MCF 10A (cell line): ENCODE measurements around the gene RAB43. TPM values are rescaled to one million over a fixed set of nuclear protein-coding genes. Genes with fewer than 3 reads are reported as not detected.
"Not testable (repeated sequence)": the region's sequence is repeated elsewhere in the genome, so short reads cannot be mapped to it uniquely, and the experiment has no call there.

Source experiments
- BruUV-seq: library from RNA; stranded (reverse); fragments of 400-500 nt; replicated peaks from 2 replicates; lab custom pipeline; 2021; lab: Mats Ljungman, UMichigan
- CTCF ChIA-PET: fragments of 300-600 bp; sonication (Branson Sonifier 250); formaldehyde crosslinking; extraction: SDS; loops from one replicate; lab custom pipeline; 2021; ENCODE audit warnings: antibody characterized with exemption, inconsistent platforms; lab: Yijun Ruan, JAX
- POLR2A ChIA-PET: fragments of 300-600, 350-650 bp; sonication (Branson Sonifier 250); formaldehyde crosslinking; extraction: SDS; loops from one replicate; lab custom pipeline; 2020; ENCODE audit warnings: antibody characterized with exemption, inconsistent platforms; lab: Yijun Ruan, JAX
- DNase-seq: peaks from one replicate; pipeline ENCODE4 v3.0.0-alpha.2; 2018; ENCODE audit not compliant: unreplicated experiment
- H3K27ac Mint-ChIP-seq: one replicate; pipeline ENCODE4 v1.8.0; 2022; ENCODE audit warnings: mild to moderate bottlenecking, low read depth, mixed read lengths; ENCODE audit not compliant: unreplicated experiment
- H3K27me3 Mint-ChIP-seq: one replicate; pipeline ENCODE4 v1.8.0; 2022; ENCODE audit warnings: mixed read lengths; ENCODE audit not compliant: insufficient read depth, unreplicated experiment
- H3K36me3 Mint-ChIP-seq: one replicate; pipeline ENCODE4 v1.8.0; 2022; ENCODE audit warnings: mild to moderate bottlenecking, moderate library complexity, mixed read lengths; ENCODE audit not compliant: insufficient read depth, unreplicated experiment
- H3K4me1 Mint-ChIP-seq: one replicate; pipeline ENCODE4 v1.8.0; 2022; ENCODE audit warnings: mixed read lengths; ENCODE audit not compliant: insufficient read depth, unreplicated experiment
- H3K4me3 Mint-ChIP-seq: one replicate; pipeline ENCODE4 v1.8.0; 2022; ENCODE audit warnings: mild to moderate bottlenecking, moderate library complexity, mixed read lengths; ENCODE audit not compliant: unreplicated experiment
- H3K9me3 Mint-ChIP-seq: one replicate; pipeline ENCODE4 v1.8.0; 2022; ENCODE audit warnings: mixed read lengths; ENCODE audit not compliant: unreplicated experiment
- CTCF ChIP-seq: fragments of 200-600 bp; IDR thresholded peaks from one replicate; pipeline ENCODE4 v1.8.0; 2022; ENCODE audit warnings: antibody characterized with exemption, mild to moderate bottlenecking; ENCODE audit not compliant: unreplicated experiment
- intact Hi-C: fragments of 100-400 bp; cut with micrococcal nuclease; formaldehyde crosslinking; loops from 2 replicates; pipeline ENCODE4 v1.14.1; 2022
- total RNA-seq: library from RNA; stranded (reverse); gene quantifications from 2 replicates; pipeline ENCODE4 v1.2.3, GENCODE V29; 2022

The RAB43 gene
- total RNA-seq, 1 experiment from 2014 or later = 18.9 TPM

GRCh38 chr3:129103296-129103695 is 18.3 kb downstream of the RAB43 start:
- CTCF ChIA-PET = interaction anchor here (0.6 to 1.2 kb wide), 3 partner anchors 133 to 703 kb away, joined by 3 read pairs; no protein-coding TSS in a partner anchor
- no peak for DNase-seq

GRCh38 chr3:129101370-129102138 is 20.1 kb downstream of the RAB43 start:
- no peak overlapping the region for H3K4me3 Mint-ChIP-seq
- H3K9me3 Mint-ChIP-seq = no peaks in the 10 kb centered on the region
- no peak for TF ChIP-seq CTCF
- ChIA-PET CTCF (interaction anchor here (0.8 kb wide), 1 partner anchor 12 kb away, joined by 3 read pairs; no protein-coding TSS in a partner anchor), POLR2A (interaction anchor here (0.9 to 1.0 kb wide), 3 partner anchors 19 to 42 kb away, joined by 3 read pairs; no protein-coding TSS in a partner anchor)
- no peaks in the 10 kb centered on the region for H3K27me3 Mint-ChIP-seq
- no TSS peak for BruUV-seq
- intact Hi-C loops = no loop called here
- DNase-seq = no peak
- no peaks in the 10 kb centered on the region for H3K4me1 Mint-ChIP-seq
- H3K27ac Mint-ChIP-seq = no peak overlapping the region
- peaks cover 16% of the 10 kb centered on the region for H3K36me3 Mint-ChIP-seq

More at GRCh38 chr3:129103296-129103695, 18.3 kb downstream of the RAB43 start:
- no peak overlapping the region for H3K27ac Mint-ChIP-seq
- peaks cover 28% of the 10 kb centered on the region for H3K36me3 Mint-ChIP-seq
- H3K4me1 Mint-ChIP-seq = peaks cover 7% of the 10 kb centered on the region
- POLR2A ChIA-PET = no interaction called here
- no peaks in the 10 kb centered on the region for H3K9me3 Mint-ChIP-seq
- intact Hi-C loops = no loop called here
- no peak for TF ChIP-seq CTCF
- no TSS peak for BruUV-seq
- H3K27me3 Mint-ChIP-seq = no peaks in the 10 kb centered on the region
- no peak overlapping the region for H3K4me3 Mint-ChIP-seq

GRCh38 chr3:129100274-129100673 is 21.3 kb downstream of the RAB43 start:
- TF ChIP-seq CTCF = no peak
- Mint-ChIP-seq H3K27me3 (no peaks in the 10 kb centered on the region), H3K27ac (no peak overlapping the region), H3K9me3 (no peaks in the 10 kb centered on the region), H3K4me3 (no peak overlapping the region), H3K4me1 (no peaks in the 10 kb centered on the region), H3K36me3 (peaks cover 16% of the 10 kb centered on the region)
- CTCF ChIA-PET = no interaction called here
- POLR2A ChIA-PET = no interaction called here
- no peak for DNase-seq
- intact Hi-C loops = no loop called here
- BruUV-seq = no TSS peak

- DNase-seq = no peak
- Mint-ChIP-seq H3K36me3 (peaks cover 33% of the 10 kb centered on the region), H3K27me3 (no peaks in the 10 kb centered on the region), H3K27ac (no peak overlapping the region), H3K4me3 (no peak overlapping the region), H3K9me3 (no peaks in the 10 kb centered on the region), H3K4me1 (no peaks in the 10 kb centered on the region)
- ChIA-PET POLR2A (interaction anchor here (1.1 kb wide), 1 partner anchor 25 kb away, joined by 3 read pairs; no protein-coding TSS in a partner anchor), CTCF (interaction anchor here (0.7 to 1.3 kb wide), 5 partner anchors 20 to 150 kb away, joined by 3 read pairs; no protein-coding TSS in a partner anchor)
- TF ChIP-seq CTCF = no peak
- intact Hi-C loops = no loop called here
- BruUV-seq = no TSS peak
These were observed 26.3 kb downstream of the RAB43 start for GRCh38 chr3:129095285-129095684.

- POLR2A ChIA-PET, BruUV-seq: not testable (repeated sequence)
These were observed 33.3 kb downstream of the RAB43 start for GRCh38 chr3:129088312-129088711.

GRCh38 chr3:129087904-129088303 is 33.7 kb downstream of the RAB43 start:
- POLR2A ChIA-PET, H3K27ac Mint-ChIP-seq, H3K27me3 Mint-ChIP-seq, BruUV-seq, H3K4me1 Mint-ChIP-seq, H3K4me3 Mint-ChIP-seq, intact Hi-C loops, CTCF ChIA-PET, H3K9me3 Mint-ChIP-seq: not testable (repeated sequence)
- peaks cover 12% of the 10 kb centered on the region for H3K36me3 Mint-ChIP-seq
- DNase-seq = peak; percentile 21

More at GRCh38 chr3:129088312-129088711, 33.3 kb downstream of the RAB43 start:
- H3K27ac Mint-ChIP-seq, intact Hi-C loops, H3K9me3 Mint-ChIP-seq, DNase-seq, H3K4me3 Mint-ChIP-seq, CTCF ChIA-PET, H3K27me3 Mint-ChIP-seq, H3K4me1 Mint-ChIP-seq: not testable (repeated sequence)
- H3K36me3 Mint-ChIP-seq = peaks cover 12% of the 10 kb centered on the region
